Sigmoid colon (tissue), 7 donors: ENCODE results near the gene GUK1. TPM values are rescaled to one million over a fixed set of nuclear protein-coding genes. Genes with fewer than 3 reads are reported as not detected.
"Not testable (repeated sequence)": the region's sequence is repeated elsewhere in the genome, so short reads cannot be mapped to it uniquely, and the experiment has no call there.

Experiments
- DNase-seq: peaks from one replicate; pipeline ENCODE4 v3.0.0-alpha.2; 2019
- H3K27ac ChIP-seq, 4 donors: fragments of 200-600 bp; sonication (generic); one replicate each; pipeline ENCODE4 v1.5.1; 2016 to 2019; ENCODE audit warnings: mild to moderate bottlenecking in 1 of 4
- H3K27me3 ChIP-seq, 3 donors: fragments of 200-600 bp; sonication (generic); one replicate each; pipeline ENCODE4 v1.5.1; 2019; ENCODE audit warnings: mild to moderate bottlenecking in 1 of 3
- H3K36me3 ChIP-seq, 4 donors: fragments of 200-600 bp; sonication (generic); one replicate each; pipeline ENCODE4 v1.5.1; 2016 to 2019
- H3K4me1 ChIP-seq, 4 donors: fragments of 200-600 bp; sonication (generic); one replicate each; pipeline ENCODE4 v1.5.1; 2017 to 2019
- H3K4me3 ChIP-seq, 4 donors: fragments of 200-600 bp; sonication (generic); one replicate each; pipeline ENCODE4 v1.5.1; 2017 to 2019; ENCODE audit warnings: mild to moderate bottlenecking in 2 of 4, moderate library complexity in 1 of 4
- H3K9me3 ChIP-seq, 4 donors: fragments of 200-600 bp in 3 of 4; sonication (generic) in 3 of 4; one replicate each; pipeline versions ENCODE4 v1.5.1 to v1.6.1; 2013 to 2019
- EP300 ChIP-seq, 4 donors: sonication (generic); formaldehyde crosslinking; IDR thresholded peaks; one replicate each; pipeline ENCODE4 v1.6.1; 2017; ENCODE audit warnings: antibody characterized with exemption in 4 of 4
- POLR2A ChIP-seq, 2 donors: fragments of 450-650 bp; IDR thresholded peaks; one replicate each; pipeline ENCODE4 v1.6.1; 2016; ENCODE audit warnings: antibody characterized with exemption in 2 of 2, mild to moderate bottlenecking in 2 of 2, moderate library complexity in 2 of 2
- POLR2AphosphoS5 ChIP-seq, 4 donors: sonication (generic); formaldehyde crosslinking; IDR thresholded peaks; one replicate each; pipeline ENCODE4 v1.6.1; 2017; ENCODE audit warnings: antibody characterized with exemption in 4 of 4
- WGBS, 2 donors: extraction: QIAGEN DNeasy Blood & Tissue Kit; methylation state at CpG; one replicate each; pipeline ENCODE4 v1.1.7; 2013; 5-methylcytosine and 5-hydroxymethylcytosine counted together
- intact Hi-C: fragments of 100-400 bp; cut with DNase I; formaldehyde crosslinking; loops from one replicate; pipeline ENCODE4 v1.15.1; 2023
- polyA plus RNA-seq, 3 donors: library from polyadenylated mRNA; stranded (reverse); fragments of 200-250 nt; gene quantifications; one replicate each; pipeline ENCODE4 v1.2.3, GENCODE V29; 2013
- total RNA-seq, 4 donors: library from RNA; depleted of rRNA; stranded (reverse); fragments of >200 nt; gene quantifications; one replicate each; pipeline ENCODE4 v1.1.0, GENCODE V29; 2016
- TF ChIP-seq, protein P1 (sequence below), 4 experiments: fragments of 450-650 bp in 3 of 4; fragments of 200-600 bp in 1 of 4; IDR thresholded peaks; one replicate each; pipeline ENCODE4 v1.5.1; 2016 to 2019; ENCODE audit warnings: antibody characterized with exemption in 4 of 4, mild to moderate bottlenecking in 3 of 4, moderate library complexity in 2 of 4
- donor health status: healthy with polysubstance abuse.
- donor health status: Bipolar disorder and iron deficiency.
- donor health status: healthy.

Gene GUK1
- total and polyA plus RNA-seq, 7 donors: 225 to 668 (median 366) TPM

DNA sequence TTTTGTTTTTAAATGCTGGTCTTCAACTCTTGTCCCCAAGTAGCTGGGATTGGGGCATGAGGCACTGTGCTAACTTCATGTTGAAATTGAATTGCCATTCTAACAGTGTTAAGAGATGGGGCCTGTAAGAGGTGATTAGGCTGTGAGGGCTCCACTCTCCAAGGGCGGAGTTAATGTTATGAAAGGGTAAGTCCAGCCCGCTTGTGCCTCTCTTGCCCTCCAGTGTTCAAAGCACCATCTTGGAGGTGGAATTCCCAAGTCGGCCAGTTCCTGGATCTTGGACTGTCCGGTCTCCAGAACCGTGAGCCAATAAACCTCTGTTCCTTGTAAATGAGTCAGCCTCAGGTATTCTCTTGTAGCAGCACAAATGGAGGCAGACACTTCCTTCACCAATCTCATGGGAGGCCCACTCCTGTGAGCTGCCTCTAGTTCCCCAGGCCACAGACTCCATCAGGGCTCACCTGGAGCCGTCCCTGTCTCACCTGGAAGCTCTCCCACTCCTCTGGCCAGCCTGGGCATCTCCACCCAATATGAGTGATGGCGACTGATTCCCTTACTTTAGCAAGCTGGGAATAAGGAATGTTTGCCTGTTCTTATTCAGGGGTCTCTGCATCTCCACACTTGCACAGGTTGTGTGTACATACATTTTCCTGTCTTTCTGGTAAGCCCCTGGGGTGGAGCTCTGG is 41.0 kb downstream of the GUK1 start:
- intact Hi-C loops: no loop called here
- TF ChIP-seq, protein P1, sequence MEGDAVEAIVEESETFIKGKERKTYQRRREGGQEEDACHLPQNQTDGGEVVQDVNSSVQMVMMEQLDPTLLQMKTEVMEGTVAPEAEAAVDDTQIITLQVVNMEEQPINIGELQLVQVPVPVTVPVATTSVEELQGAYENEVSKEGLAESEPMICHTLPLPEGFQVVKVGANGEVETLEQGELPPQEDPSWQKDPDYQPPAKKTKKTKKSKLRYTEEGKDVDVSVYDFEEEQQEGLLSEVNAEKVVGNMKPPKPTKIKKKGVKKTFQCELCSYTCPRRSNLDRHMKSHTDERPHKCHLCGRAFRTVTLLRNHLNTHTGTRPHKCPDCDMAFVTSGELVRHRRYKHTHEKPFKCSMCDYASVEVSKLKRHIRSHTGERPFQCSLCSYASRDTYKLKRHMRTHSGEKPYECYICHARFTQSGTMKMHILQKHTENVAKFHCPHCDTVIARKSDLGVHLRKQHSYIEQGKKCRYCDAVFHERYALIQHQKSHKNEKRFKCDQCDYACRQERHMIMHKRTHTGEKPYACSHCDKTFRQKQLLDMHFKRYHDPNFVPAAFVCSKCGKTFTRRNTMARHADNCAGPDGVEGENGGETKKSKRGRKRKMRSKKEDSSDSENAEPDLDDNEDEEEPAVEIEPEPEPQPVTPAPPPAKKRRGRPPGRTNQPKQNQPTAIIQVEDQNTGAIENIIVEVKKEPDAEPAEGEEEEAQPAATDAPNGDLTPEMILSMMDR (IDR thresholded peaks at IDR 0.05): no peak
- TF ChIP-seq EP300 (IDR thresholded peaks at IDR 0.05) (no peak), POLR2A (IDR thresholded peaks at IDR 0.05) (no peak), POLR2AphosphoS5 (IDR thresholded peaks at IDR 0.05) (no peak)
- peaks cover 0 to 16% (median 9%) of the 10 kb centered on the region in 4 donors for H3K4me1 ChIP-seq
- no peak overlapping the region for H3K27ac ChIP-seq
- peak; percentile 24 for DNase-seq
- H3K36me3 ChIP-seq: no peaks in the 10 kb centered on the region
- H3K4me3 ChIP-seq: no peak overlapping the region
- H3K27me3 ChIP-seq: no peaks in the 10 kb centered on the region
- WGBS, 2 donors: 94 to 95% methylated on average over 7 of the region's 7 CpGs
- no peaks in the 10 kb centered on the region for H3K9me3 ChIP-seq

DNA sequence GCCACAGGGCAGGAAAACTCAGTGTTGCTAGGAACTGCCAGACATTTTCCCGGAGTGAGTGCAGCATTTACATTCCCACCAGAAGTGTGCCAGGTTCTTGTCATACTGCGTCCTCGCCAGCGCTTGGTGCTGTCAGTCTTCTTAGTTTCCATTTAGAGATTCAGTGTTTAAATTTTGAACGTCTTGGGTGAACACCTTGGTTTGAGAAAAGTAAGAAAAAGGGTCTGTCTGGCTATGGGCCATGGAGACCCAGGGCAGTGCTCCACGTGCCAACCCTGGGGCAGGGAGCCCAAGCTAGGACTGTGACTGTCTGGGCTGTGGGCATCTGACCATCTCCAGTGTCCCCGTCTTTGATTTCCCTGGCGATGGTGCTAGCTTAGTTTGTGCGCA is 41.6 kb downstream of the GUK1 start:
- no peaks in the 10 kb centered on the region for H3K36me3 ChIP-seq
- no peak for TF ChIP-seq POLR2AphosphoS5 (IDR thresholded peaks at IDR 0.05)
- no peak for DNase-seq
- H3K4me3 ChIP-seq: no peak overlapping the region
- H3K9me3 ChIP-seq: no peaks in the 10 kb centered on the region
- intact Hi-C loops: no loop called here
- WGBS, 2 donors: 92 to 94% methylated on average over 9 of the region's 9 CpGs
- peaks cover 0 to 11% (median 6%) of the 10 kb centered on the region in 4 donors for H3K4me1 ChIP-seq
- H3K27ac ChIP-seq: no peak overlapping the region
- no peaks in the 10 kb centered on the region for H3K27me3 ChIP-seq

DNA sequence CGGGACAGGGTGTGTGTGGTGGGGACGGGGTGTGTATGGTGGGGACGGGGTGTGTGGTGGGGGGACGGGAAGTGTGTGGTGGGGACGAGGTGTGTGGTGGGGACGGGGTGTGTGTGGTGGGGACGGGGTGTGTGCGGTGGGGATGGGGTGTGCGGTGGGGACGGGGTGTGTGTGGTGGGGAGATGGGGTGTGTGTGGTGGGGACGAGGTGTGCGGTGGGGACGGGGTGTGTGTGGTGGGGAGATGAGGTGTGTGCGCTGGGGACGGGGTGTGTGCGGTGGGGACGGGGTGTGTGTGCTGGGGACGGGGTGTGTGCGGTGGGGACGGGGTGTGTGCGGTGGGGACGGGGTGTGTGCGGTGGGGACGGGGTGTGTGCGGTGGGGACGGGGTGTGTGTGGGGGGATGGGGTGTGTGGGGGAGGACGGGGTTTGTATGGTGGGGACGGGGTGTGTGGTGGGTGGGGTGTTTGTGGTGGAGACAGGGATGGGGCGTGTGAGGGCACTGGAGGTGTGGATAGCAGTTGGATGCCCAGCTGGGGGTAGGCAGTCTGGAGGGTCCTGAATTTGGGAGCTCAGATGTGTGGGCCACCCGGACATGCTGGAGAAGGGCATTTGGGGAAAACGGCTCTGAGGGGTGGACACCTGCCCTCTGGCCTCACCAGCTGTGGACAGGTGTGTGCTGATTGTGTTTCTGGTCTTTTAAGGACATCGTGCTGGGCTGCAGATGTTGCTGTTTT is 42.4 kb downstream of the GUK1 start:
- Histone ChIP-seq H3K9me3 (no peaks in the 10 kb centered on the region), H3K4me3 (no peak overlapping the region), H3K4me1 (peaks cover 0 to 11% (median 6%) of the 10 kb centered on the region in 4 donors), H3K36me3 (no peaks in the 10 kb centered on the region), H3K27ac (no peak overlapping the region), H3K27me3 (no peaks in the 10 kb centered on the region)
- DNase-seq: no peak
- TF ChIP-seq POLR2A (IDR thresholded peaks at IDR 0.05) (no peak), POLR2AphosphoS5 (IDR thresholded peaks at IDR 0.05) (no peak), EP300 (IDR thresholded peaks at IDR 0.05) (no peak)
- TF ChIP-seq, protein P1 (IDR thresholded peaks at IDR 0.05): no peak
- WGBS, 2 donors: 89% methylated on average over 32 of the region's 32 CpGs
- intact Hi-C loops: no loop called here

DNA sequence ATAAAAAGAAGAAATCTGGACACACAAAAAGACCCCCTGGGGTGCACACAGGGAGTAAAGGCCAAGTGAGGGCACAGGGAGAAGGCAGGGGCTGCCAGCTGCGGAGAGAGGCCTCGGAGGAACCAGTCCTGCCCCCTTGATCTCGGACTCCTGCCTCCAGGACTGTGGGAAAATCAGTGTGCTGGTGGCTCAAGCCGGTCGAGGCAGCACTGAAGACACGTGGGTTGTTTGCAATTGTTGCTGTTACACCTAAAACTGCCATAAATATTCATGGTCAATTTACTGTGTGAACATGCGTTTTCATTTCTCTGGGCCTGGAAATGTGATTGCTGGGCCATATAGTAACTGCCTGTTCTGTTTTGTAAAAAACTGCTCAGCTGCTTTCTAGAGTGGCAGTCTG is 44.1 kb downstream of the GUK1 start:
- Histone ChIP-seq H3K4me1 (no peaks in the 10 kb centered on the region), H3K27ac (no peak overlapping the region), H3K9me3 (peaks cover 0 to 3% (median 0%) of the 10 kb centered on the region in 4 donors), H3K27me3 (no peaks in the 10 kb centered on the region), H3K36me3 (no peaks in the 10 kb centered on the region), H3K4me3 (no peak overlapping the region)
- intact Hi-C loops: no loop called here
- no peak for DNase-seq
- TF ChIP-seq POLR2A (IDR thresholded peaks at IDR 0.05): no peak
- no peak for TF ChIP-seq POLR2AphosphoS5 (IDR thresholded peaks at IDR 0.05)
- no peak for TF ChIP-seq EP300 (IDR thresholded peaks at IDR 0.05)
- TF ChIP-seq, protein P1 (IDR thresholded peaks at IDR 0.05): no peak
- WGBS, 2 donors: 73 to 80% methylated on average over 7 of the region's 7 CpGs

DNA sequence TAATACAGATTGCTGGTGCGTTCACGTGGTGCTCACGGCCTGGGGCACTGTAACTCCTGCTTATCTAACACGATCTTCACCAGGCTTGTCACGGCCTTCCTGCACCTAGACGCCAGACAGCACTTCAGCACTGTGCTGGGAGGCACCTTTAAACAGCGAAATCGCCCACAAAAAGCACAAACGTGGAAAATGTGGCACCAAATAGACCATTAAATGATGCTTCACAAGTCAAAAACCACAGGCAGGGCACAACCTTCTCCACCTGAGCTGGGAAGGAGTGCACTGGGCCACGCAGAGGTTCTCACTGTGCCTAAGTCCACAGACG is 45.5 kb downstream of the GUK1 start:
- Histone ChIP-seq H3K27ac (no peak overlapping the region), H3K36me3 (no peaks in the 10 kb centered on the region), H3K4me1 (no peaks in the 10 kb centered on the region), H3K27me3 (no peaks in the 10 kb centered on the region), H3K4me3 (no peak overlapping the region), H3K9me3 (peaks cover 0 to 3% (median 0%) of the 10 kb centered on the region in 4 donors)
- intact Hi-C loops: no loop called here
- DNase-seq: no peak
- TF ChIP-seq POLR2AphosphoS5 (IDR thresholded peaks at IDR 0.05) (no peak), EP300 (IDR thresholded peaks at IDR 0.05) (no peak), POLR2A (IDR thresholded peaks at IDR 0.05) (no peak)
- TF ChIP-seq, protein P1 (IDR thresholded peaks at IDR 0.05): no peak
- 78 to 82% methylated on average over 11 of the region's 11 CpGs for WGBS, 2 donors

DNA sequence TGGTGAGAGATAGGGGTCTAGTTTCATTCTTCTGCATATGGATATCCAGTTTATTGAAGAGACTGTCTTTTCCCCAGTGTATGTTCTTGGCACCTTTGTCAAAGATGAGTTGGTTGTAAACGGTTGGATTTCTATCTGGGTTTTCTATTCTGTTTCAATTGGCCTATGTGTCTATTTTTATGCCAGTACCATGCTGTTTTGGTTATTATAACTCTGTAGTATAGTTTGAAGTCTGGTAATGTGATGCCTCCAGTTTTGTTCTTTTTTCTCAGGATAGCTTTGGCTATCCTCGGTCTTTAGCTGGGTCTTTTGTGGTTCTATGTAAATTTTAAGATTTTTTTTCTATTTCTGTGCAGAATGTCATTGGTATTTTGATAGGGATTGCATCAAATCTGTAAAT is 48.2 kb downstream of the GUK1 start:
- WGBS, 2 donors: 82 to 85% methylated on average over 2 of the region's 2 CpGs

More for the DNA sequence above, 48.2 kb downstream of the GUK1 start:
- intact Hi-C loops, H3K4me3 ChIP-seq, H3K27ac ChIP-seq, H3K4me1 ChIP-seq, H3K9me3 ChIP-seq, H3K36me3 ChIP-seq, DNase-seq, H3K27me3 ChIP-seq: not testable (repeated sequence)
